Measurements from ENCODE around the gene RUFY4. TPM values are rescaled to one million over a fixed set of nuclear protein-coding genes. Genes with fewer than 3 reads are reported as not detected.

The RUFY4 gene
- total RNA-seq, 1 donor from 2014 or later: not detected

GRCh38 chr2:218083352-218083676, 14.3 kb downstream of the RUFY4 start:
- Mint-ChIP-seq H3K27ac (no peak overlapping the region), H3K36me3 (no peaks in the 10 kb centered on the region), H3K27me3 (peaks cover 20% of the 10 kb centered on the region), H3K4me1 (ENCODE audit: unreplicated experiment) (no peaks in the 10 kb centered on the region), H3K4me3 (no peak overlapping the region), H3K9me3 (peaks cover 7% of the 10 kb centered on the region)
- TF ChIP-seq CTCF (conservative IDR thresholded peaks at IDR 0.05): no peak
- no peak for DNase-seq (ENCODE audit: extremely low spot score, unreplicated experiment)

- Mint-ChIP-seq H3K4me1 (ENCODE audit: unreplicated experiment) (no peaks in the 10 kb centered on the region), H3K9me3 (peaks cover 7% of the 10 kb centered on the region)
These were observed 17.4 kb downstream of the RUFY4 start for GRCh38 chr2:218086478-218086877.

GRCh38 chr2:218089259-218089658, 20.2 kb downstream of the RUFY4 start:
- Mint-ChIP-seq H3K27ac (no peak overlapping the region), H3K36me3 (no peaks in the 10 kb centered on the region), H3K9me3 (peaks cover 7% of the 10 kb centered on the region), H3K27me3 (peaks cover 45% of the 10 kb centered on the region), H3K4me3 (no peak overlapping the region), H3K4me1 (ENCODE audit: unreplicated experiment) (no peaks in the 10 kb centered on the region)
- no peak for DNase-seq (ENCODE audit: extremely low spot score, unreplicated experiment)
- TF ChIP-seq CTCF (conservative IDR thresholded peaks at IDR 0.05): no peak

More at GRCh38 chr2:218086478-218086877, 17.4 kb downstream of the RUFY4 start:
- Mint-ChIP-seq H3K27ac (no peak overlapping the region), H3K36me3 (no peaks in the 10 kb centered on the region), H3K27me3 (peaks cover 41% of the 10 kb centered on the region), H3K4me3 (no peak overlapping the region)
- TF ChIP-seq CTCF (conservative IDR thresholded peaks at IDR 0.05): no peak
- DNase-seq (ENCODE audit: extremely low spot score, unreplicated experiment): no peak

- no peaks in the 10 kb centered on the region for H3K9me3 Mint-ChIP-seq
- TF ChIP-seq CTCF (conservative IDR thresholded peaks at IDR 0.05): no peak
- no peak for DNase-seq (ENCODE audit: extremely low spot score, unreplicated experiment)
- no peak overlapping the region for H3K4me3 Mint-ChIP-seq
- H3K36me3 Mint-ChIP-seq: no peaks in the 10 kb centered on the region
- H3K4me1 Mint-ChIP-seq (ENCODE audit: unreplicated experiment): no peaks in the 10 kb centered on the region
- peaks cover 38% of the 10 kb centered on the region for H3K27me3 Mint-ChIP-seq
- no peak overlapping the region for H3K27ac Mint-ChIP-seq
These were observed 22.7 kb downstream of the RUFY4 start for GRCh38 chr2:218091746-218092145.

DNA sequence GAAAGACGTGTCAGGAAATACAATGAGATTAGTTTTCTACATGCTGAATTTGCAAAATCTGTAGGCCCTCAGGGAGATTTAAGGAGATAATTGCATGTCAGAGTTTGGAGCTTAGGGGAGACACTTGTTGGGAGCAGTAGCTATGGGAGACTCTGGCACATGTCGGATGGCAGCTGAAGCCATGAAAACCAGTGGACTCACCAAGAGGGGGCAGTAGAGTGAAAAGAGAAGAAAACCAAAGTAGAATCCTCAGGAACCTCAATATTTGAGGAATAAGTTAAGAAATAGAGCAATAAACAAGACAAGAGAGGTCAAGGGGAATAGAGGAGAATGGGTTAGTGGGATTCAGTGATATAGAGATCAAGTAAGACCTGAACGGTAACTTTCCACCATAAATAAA, 24.8 kb downstream of the RUFY4 start:
- peak; percentile 17 for TF ChIP-seq CTCF (conservative IDR thresholded peaks at IDR 0.05)
- no peak overlapping the region for H3K27ac Mint-ChIP-seq
- H3K36me3 Mint-ChIP-seq: no peaks in the 10 kb centered on the region
- H3K9me3 Mint-ChIP-seq: no peaks in the 10 kb centered on the region
- DNase-seq (ENCODE audit: extremely low spot score, unreplicated experiment): no peak
- no peak overlapping the region for H3K4me3 Mint-ChIP-seq
- peaks cover 43% of the 10 kb centered on the region for H3K27me3 Mint-ChIP-seq
- no peaks in the 10 kb centered on the region for H3K4me1 Mint-ChIP-seq (ENCODE audit: unreplicated experiment)

GRCh38 chr2:218095853-218096252, 26.8 kb downstream of the RUFY4 start:
- Mint-ChIP-seq H3K4me1 (ENCODE audit: unreplicated experiment) (no peaks in the 10 kb centered on the region), H3K27ac (no peak overlapping the region), H3K9me3 (no peaks in the 10 kb centered on the region), H3K4me3 (no peak overlapping the region), H3K36me3 (no peaks in the 10 kb centered on the region), H3K27me3 (peaks cover 33% of the 10 kb centered on the region)
- TF ChIP-seq CTCF (conservative IDR thresholded peaks at IDR 0.05): no peak
- no peak for DNase-seq (ENCODE audit: extremely low spot score, unreplicated experiment)
